Measurements from ENCODE around the gene FAM187B.

Gene FAM187B

DNA sequence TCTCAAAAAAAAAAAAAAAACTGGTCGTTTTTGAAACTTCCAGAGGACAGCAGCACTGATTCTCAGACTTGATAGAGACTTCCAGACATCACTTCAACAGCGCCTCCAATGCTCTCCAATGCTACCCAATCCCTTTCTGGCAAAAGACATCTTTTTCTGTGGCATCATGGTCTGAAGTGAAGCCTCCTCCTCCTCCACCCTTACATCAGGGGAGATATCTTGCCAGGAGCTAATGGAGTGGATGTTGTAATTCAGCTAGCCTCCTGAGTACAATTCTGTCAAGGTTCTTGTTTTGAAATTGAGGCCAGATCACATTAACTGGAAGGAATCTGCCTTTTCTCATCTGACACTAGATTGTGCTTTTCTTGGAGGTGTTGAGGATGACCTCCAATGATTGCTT lies 49.8 kb downstream of the FAM187B start:
- no peak for TF ChIP-seq POLR2A (IDR thresholded peaks at IDR 0.05; ENCODE audit: extremely low read depth, insufficient read length)
- TF ChIP-seq MYC (IDR thresholded peaks at IDR 0.05; ENCODE audit: low read depth, low read length) = no peak
- TF ChIP-seq, protein P1, sequence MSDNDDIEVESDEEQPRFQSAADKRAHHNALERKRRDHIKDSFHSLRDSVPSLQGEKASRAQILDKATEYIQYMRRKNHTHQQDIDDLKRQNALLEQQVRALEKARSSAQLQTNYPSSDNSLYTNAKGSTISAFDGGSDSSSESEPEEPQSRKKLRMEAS (IDR thresholded peaks at IDR 0.05; ENCODE audit: low read depth, low read length) = no peak
- TF ChIP-seq, protein P2, sequence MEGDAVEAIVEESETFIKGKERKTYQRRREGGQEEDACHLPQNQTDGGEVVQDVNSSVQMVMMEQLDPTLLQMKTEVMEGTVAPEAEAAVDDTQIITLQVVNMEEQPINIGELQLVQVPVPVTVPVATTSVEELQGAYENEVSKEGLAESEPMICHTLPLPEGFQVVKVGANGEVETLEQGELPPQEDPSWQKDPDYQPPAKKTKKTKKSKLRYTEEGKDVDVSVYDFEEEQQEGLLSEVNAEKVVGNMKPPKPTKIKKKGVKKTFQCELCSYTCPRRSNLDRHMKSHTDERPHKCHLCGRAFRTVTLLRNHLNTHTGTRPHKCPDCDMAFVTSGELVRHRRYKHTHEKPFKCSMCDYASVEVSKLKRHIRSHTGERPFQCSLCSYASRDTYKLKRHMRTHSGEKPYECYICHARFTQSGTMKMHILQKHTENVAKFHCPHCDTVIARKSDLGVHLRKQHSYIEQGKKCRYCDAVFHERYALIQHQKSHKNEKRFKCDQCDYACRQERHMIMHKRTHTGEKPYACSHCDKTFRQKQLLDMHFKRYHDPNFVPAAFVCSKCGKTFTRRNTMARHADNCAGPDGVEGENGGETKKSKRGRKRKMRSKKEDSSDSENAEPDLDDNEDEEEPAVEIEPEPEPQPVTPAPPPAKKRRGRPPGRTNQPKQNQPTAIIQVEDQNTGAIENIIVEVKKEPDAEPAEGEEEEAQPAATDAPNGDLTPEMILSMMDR (IDR thresholded peaks at IDR 0.05; ENCODE audit: low read depth, low read length) = no peak
- no peak for DNase-seq (ENCODE audit: low read depth)
- H3K4me3 ChIP-seq (ENCODE audit: low read depth, low read length) = no peak overlapping the region

DNA sequence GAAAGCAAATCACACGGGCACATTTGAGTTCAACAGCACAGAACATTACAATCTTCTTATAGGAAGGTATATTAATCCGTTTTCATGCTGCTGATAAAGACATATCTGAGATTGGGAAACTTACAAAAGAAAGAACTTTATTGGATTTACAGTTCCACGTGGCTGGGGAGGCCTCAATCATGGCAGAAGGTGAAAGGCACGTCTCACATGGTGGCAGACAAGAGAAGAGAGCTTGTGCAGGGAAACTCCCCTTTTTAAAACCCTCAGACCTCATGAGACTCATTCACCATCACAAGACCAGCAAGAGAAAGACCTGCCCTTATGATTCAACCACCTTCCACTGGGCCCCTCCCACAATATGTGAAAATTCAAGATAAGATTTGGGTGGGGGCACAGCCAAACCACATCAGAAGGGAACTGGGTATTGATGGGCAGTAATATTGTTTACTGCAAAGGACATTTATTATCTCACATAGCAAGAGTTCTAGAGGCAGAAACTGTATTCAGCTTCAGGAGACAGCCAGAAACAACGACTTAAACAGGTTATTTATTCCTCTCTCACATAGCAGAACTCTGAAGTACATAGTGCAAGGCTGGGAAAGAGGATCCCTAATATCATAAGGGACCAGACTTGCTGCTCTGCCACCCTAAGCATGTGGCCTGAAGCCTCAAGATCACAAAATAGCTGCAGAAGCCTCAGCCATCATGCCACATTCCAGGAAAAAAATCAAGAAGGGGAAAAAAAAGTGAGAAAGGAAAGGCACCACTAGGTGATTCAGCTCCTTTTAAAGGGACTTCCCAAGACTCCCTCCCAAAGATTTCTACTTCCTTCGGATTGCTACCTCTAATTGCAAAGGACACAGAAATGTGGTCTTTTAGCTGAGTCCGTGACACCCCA lies 50.9 kb downstream of the FAM187B start:
- H3K4me3 ChIP-seq (ENCODE audit: low read depth, low read length) = no peak overlapping the region
- DNase-seq (ENCODE audit: low read depth) = no peak
- TF ChIP-seq, protein P2 (IDR thresholded peaks at IDR 0.05; ENCODE audit: low read depth, low read length) = no peak
- TF ChIP-seq, protein P1 (IDR thresholded peaks at IDR 0.05; ENCODE audit: low read depth, low read length) = no peak
- TF ChIP-seq POLR2A (IDR thresholded peaks at IDR 0.05; ENCODE audit: extremely low read depth, insufficient read length) = no peak
- TF ChIP-seq MYC (IDR thresholded peaks at IDR 0.05; ENCODE audit: low read depth, low read length) = no peak

GRCh38 chr19:35176181-35176570 lies 52.4 kb downstream of the FAM187B start:
- no peak overlapping the region for H3K4me3 ChIP-seq (ENCODE audit: low read depth, low read length)
- TF ChIP-seq, protein P1 (IDR thresholded peaks at IDR 0.05; ENCODE audit: low read depth, low read length) = no peak
- TF ChIP-seq MYC (IDR thresholded peaks at IDR 0.05; ENCODE audit: low read depth, low read length) (no peak), POLR2A (IDR thresholded peaks at IDR 0.05; ENCODE audit: extremely low read depth, insufficient read length) (no peak)
- TF ChIP-seq, protein P2 (IDR thresholded peaks at IDR 0.05; ENCODE audit: low read depth, low read length) = no peak
- no peak for DNase-seq (ENCODE audit: low read depth)

Data from NB4 (cell line).